Glomerular endothelial cell (primary cell): Measurements from ENCODE around the gene PREX1. TPM values are rescaled to one million over a fixed set of nuclear protein-coding genes. Genes with fewer than 3 reads are reported as not detected.

Experiments used
- DNase-seq: peaks from one replicate; pipeline ENCODE4 v3.0.0-alpha.2; 2011; ENCODE audit warnings: low read depth, low spot score; ENCODE audit errors: extremely low read depth
- total RNA-seq: library from RNA; depleted of rRNA; stranded (reverse); fragments of >200 nt; gene quantifications from 2 replicates; pipeline ENCODE4 v1.2.3, GENCODE V29; 2015

The PREX1 gene
- total RNA-seq, 1 donor from 2014 or later: 105 TPM

GRCh38 chr20:48722737-48723191, 105.0 kb downstream of the PREX1 start:
- no peak for DNase-seq

- peak; percentile 94 for DNase-seq
Measured at GRCh38 chr20:48722002-48722731, 105.6 kb downstream of the PREX1 start.

GRCh38 chr20:48721324-48722001, 106.3 kb downstream of the PREX1 start:
- DNase-seq: no peak

GRCh38 chr20:48720256-48720985, 107.4 kb downstream of the PREX1 start:
- no peak for DNase-seq

GRCh38 chr20:48719598-48720255, 108.1 kb downstream of the PREX1 start:
- DNase-seq: no peak

GRCh38 chr20:48718786-48719578, 108.8 kb downstream of the PREX1 start:
- DNase-seq: no peak

GRCh38 chr20:48717680-48718223, 110.0 kb downstream of the PREX1 start:
- DNase-seq: no peak

- DNase-seq: no peak
Measured at GRCh38 chr20:48717095-48717672, 110.6 kb downstream of the PREX1 start.

- DNase-seq: no peak
Measured at GRCh38 chr20:48716541-48716940, 111.3 kb downstream of the PREX1 start.

GRCh38 chr20:48716086-48716485, 111.7 kb downstream of the PREX1 start:
- no peak for DNase-seq

- no peak for DNase-seq
Measured at GRCh38 chr20:48714764-48715163, 113.0 kb downstream of the PREX1 start.

GRCh38 chr20:48711696-48712464, 115.9 kb downstream of the PREX1 start:
- DNase-seq: no peak

GRCh38 chr20:48711044-48711428, 116.8 kb downstream of the PREX1 start:
- DNase-seq: no peak

GRCh38 chr20:48710341-48711043, 117.3 kb downstream of the PREX1 start:
- no peak for DNase-seq

GRCh38 chr20:48709744-48710143, 118.1 kb downstream of the PREX1 start:
- no peak for DNase-seq

GRCh38 chr20:48709058-48709691, 118.6 kb downstream of the PREX1 start:
- no peak for DNase-seq

GRCh38 chr20:48708630-48709029, 119.2 kb downstream of the PREX1 start:
- DNase-seq: no peak

GRCh38 chr20:48708116-48708515, 119.7 kb downstream of the PREX1 start:
- no peak for DNase-seq
